K562 (cell line): ENCODE results near the gene INO80E. TPM values are rescaled to one million over a fixed set of nuclear protein-coding genes. Genes with fewer than 3 reads are reported as not detected.

ENCODE experiments used
- BCL6 ChIP-seq: fragments of 250-450 bp; sonication (Bioruptor Pico); IDR thresholded peaks from 2 replicates; pipeline ENCODE4 v1.4.0; 2020
- CEBPG ChIP-seq, 3 experiments: fragments of 200-800 bp in 1 of 3; sonication (Bioruptor generic) in 1 of 3; sonication (generic) in 1 of 3; formaldehyde crosslinking in 1 of 3; IDR thresholded peaks in 2 of 3; conservative IDR thresholded peaks in 1 of 3; 2 replicates each; pipeline versions ENCODE4 v1.6.1 to v1.8.0; 2016 to 2022; ENCODE audit warnings: missing compliant biosample characterization in 2 of 3, missing genetic modification characterization in 2 of 3, mild to moderate bottlenecking in 1 of 3, missing genetic modification reagents in 1 of 3
- ETS1 ChIP-seq: conservative IDR thresholded peaks from 2 replicates; pipeline ENCODE4 v1.6.1; 2011; ENCODE audit warnings: low read depth, mild to moderate bottlenecking, low read length; ENCODE audit not compliant: control insufficient read depth
- ETV5 ChIP-seq: sonication (generic); formaldehyde crosslinking; IDR thresholded peaks from 2 replicates; pipeline ENCODE4 v1.4.0; 2020; ENCODE audit warnings: low read depth, mild to moderate bottlenecking, missing genetic modification reagents
- FOXM1 ChIP-seq, 2 experiments: fragments of 450-650 bp in 1 of 2; sonication (generic) in 1 of 2; formaldehyde crosslinking in 1 of 2; IDR thresholded peaks; 2 replicates each; pipeline versions ENCODE4 v1.6.1 to v1.9.0; 2017 to 2022; ENCODE audit warnings: low read depth in 2 of 2, mild to moderate bottlenecking in 2 of 2, missing genetic modification reagents in 1 of 2, moderate library complexity in 1 of 2
- KAT8 ChIP-seq: fragments of 450-650 bp; IDR thresholded peaks from 2 replicates; pipeline ENCODE4 v1.6.1; 2016; ENCODE audit warnings: low read depth, mild to moderate bottlenecking
- MAX ChIP-seq: sonication (generic); formaldehyde crosslinking; IDR thresholded peaks from 2 replicates; pipeline ENCODE4 v1.9.0; 2022; ENCODE audit warnings: mild to moderate bottlenecking, missing genetic modification reagents
- MLLT1 ChIP-seq, 2 experiments: fragments of 450-650 bp; IDR thresholded peaks; 2 replicates each; pipeline ENCODE4 v1.6.1; 2016
- MTA3 ChIP-seq: fragments of 450-650 bp; formaldehyde crosslinking; IDR thresholded peaks from 2 replicates; pipeline ENCODE4 v1.6.1; 2017; ENCODE audit warnings: mild to moderate bottlenecking, borderline replicate concordance
- NEUROD1 ChIP-seq: fragments of 150-350 bp; IDR thresholded peaks from 2 replicates; pipeline ENCODE4 v1.6.1; 2014; ENCODE audit warnings: borderline replicate concordance, low read length, low read depth; ENCODE audit not compliant: partially characterized antibody
- NR4A1 ChIP-seq, 2 experiments: fragments of 250-450 bp in 1 of 2; fragments of 450-650 bp in 1 of 2; sonication (Bioruptor Pico) in 1 of 2; IDR thresholded peaks; 2 replicates each; pipeline versions ENCODE4 v1.4.0 to v1.6.1; 2016 to 2020; ENCODE audit warnings: mild to moderate bottlenecking in 2 of 2, missing compliant biosample characterization in 1 of 2, missing genetic modification characterization in 1 of 2, moderate library complexity in 1 of 2
- POLR2B ChIP-seq: fragments of 450-650 bp; IDR thresholded peaks from 2 replicates; pipeline ENCODE4 v1.6.1; 2018; ENCODE audit warnings: low read depth; ENCODE audit not compliant: partially characterized antibody
- RAD21 ChIP-seq, 2 experiments: fragments of 250-450 bp in 1 of 2; fragments of 450-650 bp in 1 of 2; sonication (Bioruptor Pico) in 1 of 2; formaldehyde crosslinking in 1 of 2; IDR thresholded peaks in 1 of 2; conservative IDR thresholded peaks in 1 of 2; 2 replicates each; pipeline versions ENCODE4 v1.4.0 to v1.8.0; 2020 to 2022; ENCODE audit warnings: mild to moderate bottlenecking in 2 of 2, moderate library complexity in 1 of 2
- UBTF ChIP-seq, 2 experiments: IDR thresholded peaks; 2 replicates each; pipeline ENCODE4 v1.6.1; 2012; ENCODE audit warnings: improper control_type of control experiment in 2 of 2, low read depth in 2 of 2, low read length in 2 of 2, borderline replicate concordance in 1 of 2
- ZBTB8A ChIP-seq: fragments of 450-650 bp; IDR thresholded peaks from 2 replicates; pipeline ENCODE4 v1.6.1; 2018; ENCODE audit warnings: mild to moderate bottlenecking, moderate library complexity; ENCODE audit not compliant: partially characterized antibody
- ZNF217 ChIP-seq: sonication (generic); formaldehyde crosslinking; IDR thresholded peaks from 2 replicates; pipeline ENCODE4 v1.8.0; 2022; ENCODE audit warnings: mild to moderate bottlenecking, missing genetic modification reagents
- ZNF431 ChIP-seq: sonication (generic); formaldehyde crosslinking; IDR thresholded peaks from 2 replicates; pipeline ENCODE4 v1.8.0; 2022; ENCODE audit warnings: mild to moderate bottlenecking, missing genetic modification reagents
- ZNF717 ChIP-seq: fragments of 250-450 bp; sonication (Bioruptor Pico); IDR thresholded peaks from 2 replicates; pipeline ENCODE4 v1.5.0; 2021
- ZNF830 ChIP-seq: fragments of 250-450 bp; sonication (Bioruptor Pico); IDR thresholded peaks from 2 replicates; pipeline ENCODE4 v1.5.0; 2021; ENCODE audit warnings: mild to moderate bottlenecking
- ZSCAN32 ChIP-seq: fragments of 450-650 bp; formaldehyde crosslinking; IDR thresholded peaks from 2 replicates; pipeline ENCODE4 v1.4.0; 2020; ENCODE audit warnings: mild to moderate bottlenecking, moderate library complexity
- polyA plus RNA-seq, 8 experiments: library from polyadenylated mRNA; depleted of rRNA in 4 of 8; stranded (reverse) in 5 of 8; unstranded in 3 of 8; fragments of >200 nt; fragmentation: Nextera tagmentation in 2 of 8; fragmentation: Illumina TruSeq in 1 of 8; extraction: Ambion mirVana in 2 of 8; extraction: Trizol in 1 of 8; gene quantifications; 2 replicates each; pipeline versions ENCODE4 v1.2.1 to v1.2.3, GENCODE V29; 2011 to 2014; ENCODE audit warnings: inconsistent platforms in 1 of 8, missing spikeins in 1 of 8
- total RNA-seq, 7 experiments: library from RNA; depleted of rRNA in 6 of 7; stranded (reverse); fragments of >200 nt in 6 of 7; fragmentation: Illumina TruSeq in 2 of 7; extraction: Trizol in 2 of 7; gene quantifications; 2 replicates each; pipeline versions ENCODE4 v1.2.1 to v1.2.3, GENCODE V29; 2011 to 2021; ENCODE audit warnings: low replicate concordance in 1 of 7

INO80E gene
- total and polyA plus RNA-seq, 9 of the 15 experiments (the other 6 are each of a cell fraction or from before 2014, with no cell fraction given) = 0.31 to 102 (median 49.3) TPM

GRCh38 chr16:29973384-29974246, 22.4 kb upstream of the INO80E start, which contains the start of gene TAOK2 (continued):
- TF ChIP-seq KAT8 = no peak
- no peak for TF ChIP-seq ZNF717 (CRISPR knock-in tag)
- TF ChIP-seq UBTF (IDR thresholded peaks at IDR 0.05; ENCODE audit: borderline replicate concordance in 1 of 2, low read depth in 2 of 2, low read length in 2 of 2) = 0 out of 4 replicates have a peak, but pooled peaks of 1 of the 2 experiments have one; percentile 52
- no peak for TF ChIP-seq ZBTB8A
- TF ChIP-seq ZNF830 (CRISPR knock-in tag) = 0 out of 2 replicates have a peak, but pooled peaks have one; percentile 49
- no peak for TF ChIP-seq ZSCAN32 (CRISPR knock-in tag)
- peak; percentile 68 for TF ChIP-seq ETV5 (CRISPR knock-in tag)
- TF ChIP-seq ZNF217 = no peak
- TF ChIP-seq BCL6 = no peak
- no peak for TF ChIP-seq ZNF431 (CRISPR knock-in tag)
- TF ChIP-seq NEUROD1 = peak; percentile 24
- no peak for TF ChIP-seq ETS1
- TF ChIP-seq RAD21 (CRISPR knock-in tag; conservative IDR thresholded peaks at IDR 0.05 in 1 of 2, IDR thresholded peaks at IDR 0.05 in 1 of 2) = 0 out of 4 replicates have a peak, but pooled peaks of 1 of the 2 experiments have one; percentile 3
- TF ChIP-seq MTA3 = peak; percentile 45; the same call in 1 of the 2 replicates
- peak; percentile 88 for TF ChIP-seq POLR2B
- TF ChIP-seq CEBPG (CRISPR knock-in tag; IDR thresholded peaks at IDR 0.05) = no peak
- TF ChIP-seq CEBPG (tag; conservative IDR thresholded peaks at IDR 0.05 in 1 of 2, IDR thresholded peaks at IDR 0.05 in 1 of 2) = no peak
- no peak for TF ChIP-seq FOXM1 (IDR thresholded peaks at IDR 0.05; ENCODE audit: low read depth)
- no peak for TF ChIP-seq FOXM1 (CRISPR knock-in tag; IDR thresholded peaks at IDR 0.05; ENCODE audit: low read depth)
- TF ChIP-seq MLLT1 (IDR thresholded peaks at IDR 0.05) = 0 out of 4 replicates have a peak, but pooled peaks of 1 of the 2 experiments have one; percentile 18
- no peak for TF ChIP-seq NR4A1 (CRISPR knock-in tag; IDR thresholded peaks at IDR 0.05)
- no peak for TF ChIP-seq NR4A1 (tag; IDR thresholded peaks at IDR 0.05)
- TF ChIP-seq MAX (CRISPR knock-in tag) = peak; percentile 97
